Endothelial cell (in vitro differentiated cells): ENCODE results near the gene TNFAIP8L3. TPM values are rescaled to one million over a fixed set of nuclear protein-coding genes. Genes with fewer than 3 reads are reported as not detected.

Experiments
- DNase-seq: peaks from one replicate; pipeline ENCODE4 v3.0.0; 2021; ENCODE audit warnings: low spot score
- H3K27ac Mint-ChIP-seq: one replicate; pipeline ENCODE4 v1.8.0; 2021; ENCODE audit warnings: mixed read lengths, inconsistent platforms; ENCODE audit not compliant: unreplicated experiment
- H3K27me3 Mint-ChIP-seq: one replicate; pipeline ENCODE4 v1.8.0; 2021; ENCODE audit warnings: mild to moderate bottlenecking, moderate library complexity, mixed read lengths, inconsistent platforms; ENCODE audit not compliant: unreplicated experiment
- H3K36me3 Mint-ChIP-seq: one replicate; pipeline ENCODE4 v1.8.0; 2021; ENCODE audit warnings: mild to moderate bottlenecking, low read depth, mixed read lengths, inconsistent platforms; ENCODE audit not compliant: unreplicated experiment
- H3K4me1 Mint-ChIP-seq: one replicate; pipeline ENCODE4 v1.8.0; 2021; ENCODE audit warnings: mild to moderate bottlenecking, mixed read lengths, inconsistent platforms; ENCODE audit not compliant: unreplicated experiment
- H3K4me3 Mint-ChIP-seq: one replicate; pipeline ENCODE4 v1.8.0; 2021; ENCODE audit warnings: mild to moderate bottlenecking, mixed read lengths, inconsistent platforms; ENCODE audit not compliant: unreplicated experiment
- H3K9me3 Mint-ChIP-seq: one replicate; pipeline ENCODE4 v1.8.0; 2021; ENCODE audit warnings: mixed read lengths, inconsistent platforms; ENCODE audit not compliant: unreplicated experiment
- CTCF ChIP-seq: fragments of 200-600 bp; sonication (generic); IDR thresholded peaks from one replicate; pipeline ENCODE4 v1.5.0; 2021; ENCODE audit warnings: antibody characterized with exemption; ENCODE audit not compliant: unreplicated experiment
- total RNA-seq: library from RNA; stranded (reverse); fragmentation: NEBNext Ultra II Directional; extraction: Animal tissue kit (Norgen Biotek cat#: 25700); gene quantifications from one replicate; pipeline ENCODE4 v1.2.1, GENCODE V29; 2021; ENCODE audit not compliant: unreplicated experiment

Gene TNFAIP8L3
- total RNA-seq, 1 donor from 2014 or later, result 0.77 TPM

- Mint-ChIP-seq H3K27ac (no peak overlapping the region), H3K27me3 (peaks cover 6% of the 10 kb centered on the region), H3K4me3 (no peak overlapping the region), H3K4me1 (peaks cover 4% of the 10 kb centered on the region), H3K9me3 (no peaks in the 10 kb centered on the region), H3K36me3 (no peaks in the 10 kb centered on the region)
- DNase-seq, result no peak
- TF ChIP-seq CTCF, result no peak
Observed at GRCh38 chr15:51085764-51086163, 8.9 kb downstream of the TNFAIP8L3 start.

GRCh38 chr15:51083641-51084166 is 11.0 kb downstream of the TNFAIP8L3 start:
- Mint-ChIP-seq H3K4me3 (no peak overlapping the region), H3K27me3 (peaks cover 3% of the 10 kb centered on the region), H3K9me3 (no peaks in the 10 kb centered on the region), H3K36me3 (no peaks in the 10 kb centered on the region), H3K27ac (no peak overlapping the region), H3K4me1 (peaks cover 4% of the 10 kb centered on the region)
- TF ChIP-seq CTCF, result no peak
- DNase-seq, result no peak

- Mint-ChIP-seq H3K27me3 (peaks cover 4% of the 10 kb centered on the region), H3K27ac (no peak overlapping the region), H3K36me3 (no peaks in the 10 kb centered on the region), H3K4me1 (peaks cover 2% of the 10 kb centered on the region), H3K4me3 (no peak overlapping the region), H3K9me3 (no peaks in the 10 kb centered on the region)
- TF ChIP-seq CTCF, result no peak
- DNase-seq, result no peak
Observed at GRCh38 chr15:51082246-51082645, 12.5 kb downstream of the TNFAIP8L3 start.

- DNase-seq, result no peak
- H3K27me3 Mint-ChIP-seq, result peaks cover 3% of the 10 kb centered on the region
- H3K4me3 Mint-ChIP-seq, result no peak overlapping the region
- no peaks in the 10 kb centered on the region for H3K9me3 Mint-ChIP-seq
- TF ChIP-seq CTCF, result no peak
- no peak overlapping the region for H3K27ac Mint-ChIP-seq
- H3K4me1 Mint-ChIP-seq, result no peaks in the 10 kb centered on the region
- no peaks in the 10 kb centered on the region for H3K36me3 Mint-ChIP-seq
Observed at GRCh38 chr15:51080286-51080685, 14.4 kb downstream of the TNFAIP8L3 start.

GRCh38 chr15:51079226-51079625 is 15.5 kb downstream of the TNFAIP8L3 start:
- Mint-ChIP-seq H3K9me3 (no peaks in the 10 kb centered on the region), H3K4me1 (no peaks in the 10 kb centered on the region), H3K36me3 (no peaks in the 10 kb centered on the region), H3K27me3 (peaks cover 3% of the 10 kb centered on the region), H3K4me3 (no peak overlapping the region), H3K27ac (no peak overlapping the region)
- no peak for TF ChIP-seq CTCF
- no peak for DNase-seq
